ENCODE data around the gene PRKN. TPM values are rescaled to one million over a fixed set of nuclear protein-coding genes. Genes with fewer than 3 reads are reported as not detected.

The PRKN gene
- total RNA-seq, 1 experiment from 2014 or later, result 1.2 TPM

DNA sequence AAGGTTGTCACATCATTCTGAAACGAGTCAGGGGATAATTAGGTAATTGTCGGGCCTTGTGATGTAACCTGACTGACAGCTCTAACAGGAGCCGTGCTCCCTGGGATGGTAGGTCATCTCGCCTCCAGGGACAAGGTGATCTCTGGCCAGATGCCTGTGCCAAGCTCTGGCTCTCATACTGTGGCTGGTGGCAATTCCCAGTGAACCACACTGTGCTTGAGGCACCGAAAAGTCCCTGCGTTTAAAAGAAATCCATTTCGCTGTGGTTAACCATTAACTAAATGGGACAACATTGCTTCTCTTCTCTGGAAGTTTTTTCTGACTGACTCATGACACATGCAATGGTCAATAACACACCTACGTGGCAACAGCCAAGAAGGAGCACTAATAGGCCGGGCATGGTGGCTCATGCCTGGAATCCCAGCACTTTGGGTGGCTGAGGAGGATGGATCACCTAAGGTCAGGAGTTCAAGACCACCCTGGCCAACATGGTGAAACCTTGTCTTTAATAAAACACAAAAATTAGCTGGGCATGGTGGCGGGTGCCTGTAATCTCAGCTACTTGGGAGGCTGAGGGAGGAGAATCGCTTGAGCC is 669.2 kb downstream of the PRKN start:
- no peaks in the 10 kb centered on the region for H3K27me3 ChIP-seq (replicated peaks; ENCODE audit: insufficient read depth, low read depth, low read length, poor library complexity)
- ChIA-PET POLR2A (ENCODE audit: low non-redundant PET) (no interaction called here), CTCF (no interaction called here)
- no peak for DNase-seq (ENCODE audit: low spot score)
- H3K27ac ChIP-seq (ENCODE audit: low read depth, low read length, poor library complexity, severe bottlenecking), result no peak overlapping the region
- no peak overlapping the region for H3K4me3 ChIP-seq (ENCODE audit: low read depth, low read length, poor library complexity, severe bottlenecking)
- H3K4me1 ChIP-seq (ENCODE audit: insufficient read depth, low read length, poor library complexity, severe bottlenecking), result no peaks in the 10 kb centered on the region
- H3K9me3 ChIP-seq (ENCODE audit: low read depth, low read length, poor library complexity, severe bottlenecking), result peaks cover 2% of the 10 kb centered on the region
- BruUV-seq (replicated peaks), result no TSS peak
- intact Hi-C loops (cut with micrococcal nuclease; ENCODE audit: unreplicated experiment), result no loop called here
- TF ChIP-seq, protein P1, sequence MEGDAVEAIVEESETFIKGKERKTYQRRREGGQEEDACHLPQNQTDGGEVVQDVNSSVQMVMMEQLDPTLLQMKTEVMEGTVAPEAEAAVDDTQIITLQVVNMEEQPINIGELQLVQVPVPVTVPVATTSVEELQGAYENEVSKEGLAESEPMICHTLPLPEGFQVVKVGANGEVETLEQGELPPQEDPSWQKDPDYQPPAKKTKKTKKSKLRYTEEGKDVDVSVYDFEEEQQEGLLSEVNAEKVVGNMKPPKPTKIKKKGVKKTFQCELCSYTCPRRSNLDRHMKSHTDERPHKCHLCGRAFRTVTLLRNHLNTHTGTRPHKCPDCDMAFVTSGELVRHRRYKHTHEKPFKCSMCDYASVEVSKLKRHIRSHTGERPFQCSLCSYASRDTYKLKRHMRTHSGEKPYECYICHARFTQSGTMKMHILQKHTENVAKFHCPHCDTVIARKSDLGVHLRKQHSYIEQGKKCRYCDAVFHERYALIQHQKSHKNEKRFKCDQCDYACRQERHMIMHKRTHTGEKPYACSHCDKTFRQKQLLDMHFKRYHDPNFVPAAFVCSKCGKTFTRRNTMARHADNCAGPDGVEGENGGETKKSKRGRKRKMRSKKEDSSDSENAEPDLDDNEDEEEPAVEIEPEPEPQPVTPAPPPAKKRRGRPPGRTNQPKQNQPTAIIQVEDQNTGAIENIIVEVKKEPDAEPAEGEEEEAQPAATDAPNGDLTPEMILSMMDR (conservative IDR thresholded peaks at IDR 0.05; ENCODE audit: low read depth, low read length), result no peak
- TF ChIP-seq EZH2 (IDR thresholded peaks at IDR 0.05; ENCODE audit: borderline replicate concordance, low read depth, low read length, poor library complexity, severe bottlenecking), result no peak
- no peaks in the 10 kb centered on the region for H3K36me3 ChIP-seq (ENCODE audit: insufficient read depth, low read length, poor library complexity, severe bottlenecking)

DNA sequence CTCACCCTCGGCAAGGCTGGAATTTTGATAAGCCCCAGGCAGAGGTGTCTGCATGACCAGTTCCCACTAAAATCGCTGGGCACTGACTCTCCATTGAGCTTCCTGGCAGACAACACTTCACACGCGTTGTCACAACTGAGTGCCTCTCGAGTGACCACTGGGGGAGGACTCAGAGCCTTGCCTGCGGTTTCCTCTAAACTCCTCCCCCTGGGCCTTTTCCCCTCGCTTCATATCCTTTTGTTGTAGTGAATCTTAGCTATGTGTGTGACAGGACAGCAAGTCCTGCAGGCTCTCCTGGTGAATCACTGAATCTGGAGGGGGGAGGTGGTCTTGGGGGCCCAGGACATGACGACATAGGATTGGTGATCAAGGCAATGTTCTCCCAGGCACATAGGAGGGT is 670.8 kb downstream of the PRKN start:
- POLR2A ChIA-PET (ENCODE audit: low non-redundant PET), result no interaction called here
- H3K27me3 ChIP-seq (replicated peaks; ENCODE audit: insufficient read depth, low read depth, low read length, poor library complexity), result no peaks in the 10 kb centered on the region
- H3K36me3 ChIP-seq (ENCODE audit: insufficient read depth, low read length, poor library complexity, severe bottlenecking), result no peaks in the 10 kb centered on the region
- H3K27ac ChIP-seq (ENCODE audit: low read depth, low read length, poor library complexity, severe bottlenecking), result no peak overlapping the region
- no TSS peak for BruUV-seq (replicated peaks)
- CTCF ChIA-PET, result no interaction called here
- intact Hi-C loops (cut with micrococcal nuclease; ENCODE audit: unreplicated experiment), result no loop called here
- TF ChIP-seq, protein P1 (conservative IDR thresholded peaks at IDR 0.05; ENCODE audit: low read depth, low read length), result no peak
- no peak for TF ChIP-seq EZH2 (IDR thresholded peaks at IDR 0.05; ENCODE audit: borderline replicate concordance, low read depth, low read length, poor library complexity, severe bottlenecking)
- H3K4me3 ChIP-seq (ENCODE audit: low read depth, low read length, poor library complexity, severe bottlenecking), result no peak overlapping the region
- no peaks in the 10 kb centered on the region for H3K9me3 ChIP-seq (ENCODE audit: low read depth, low read length, poor library complexity, severe bottlenecking)
- H3K4me1 ChIP-seq (ENCODE audit: insufficient read depth, low read length, poor library complexity, severe bottlenecking), result no peaks in the 10 kb centered on the region
- DNase-seq (ENCODE audit: low spot score), result no peak

DNA sequence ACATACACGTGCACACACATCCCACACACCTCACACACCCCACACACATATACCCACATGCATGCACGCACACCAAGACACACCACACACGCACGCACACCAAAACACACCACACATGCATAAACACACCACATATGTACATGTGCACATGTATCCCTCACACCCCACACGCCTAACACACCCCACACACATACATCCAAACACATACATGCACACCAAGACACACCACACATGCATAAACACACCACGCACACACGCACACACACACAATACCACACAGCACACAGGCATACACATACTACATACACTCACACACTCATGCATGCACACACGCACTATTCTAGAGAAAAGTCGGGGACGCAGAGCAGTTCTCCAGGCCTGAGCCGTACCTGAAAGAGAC is 671.5 kb downstream of the PRKN start:
- ChIA-PET CTCF (no interaction called here), POLR2A (ENCODE audit: low non-redundant PET) (no interaction called here)
- no peak for DNase-seq (ENCODE audit: low spot score)
- TF ChIP-seq EZH2 (IDR thresholded peaks at IDR 0.05; ENCODE audit: borderline replicate concordance, low read depth, low read length, poor library complexity, severe bottlenecking), result no peak
- intact Hi-C loops (cut with micrococcal nuclease; ENCODE audit: unreplicated experiment), result no loop called here
- H3K36me3 ChIP-seq (ENCODE audit: insufficient read depth, low read length, poor library complexity, severe bottlenecking), result no peaks in the 10 kb centered on the region
- H3K9me3 ChIP-seq (ENCODE audit: low read depth, low read length, poor library complexity, severe bottlenecking), result no peaks in the 10 kb centered on the region
- BruUV-seq (replicated peaks), result no TSS peak
- no peaks in the 10 kb centered on the region for H3K4me1 ChIP-seq (ENCODE audit: insufficient read depth, low read length, poor library complexity, severe bottlenecking)
- H3K27ac ChIP-seq (ENCODE audit: low read depth, low read length, poor library complexity, severe bottlenecking), result no peak overlapping the region
- H3K4me3 ChIP-seq (ENCODE audit: low read depth, low read length, poor library complexity, severe bottlenecking), result no peak overlapping the region
- no peaks in the 10 kb centered on the region for H3K27me3 ChIP-seq (replicated peaks; ENCODE audit: insufficient read depth, low read depth, low read length, poor library complexity)

DNA sequence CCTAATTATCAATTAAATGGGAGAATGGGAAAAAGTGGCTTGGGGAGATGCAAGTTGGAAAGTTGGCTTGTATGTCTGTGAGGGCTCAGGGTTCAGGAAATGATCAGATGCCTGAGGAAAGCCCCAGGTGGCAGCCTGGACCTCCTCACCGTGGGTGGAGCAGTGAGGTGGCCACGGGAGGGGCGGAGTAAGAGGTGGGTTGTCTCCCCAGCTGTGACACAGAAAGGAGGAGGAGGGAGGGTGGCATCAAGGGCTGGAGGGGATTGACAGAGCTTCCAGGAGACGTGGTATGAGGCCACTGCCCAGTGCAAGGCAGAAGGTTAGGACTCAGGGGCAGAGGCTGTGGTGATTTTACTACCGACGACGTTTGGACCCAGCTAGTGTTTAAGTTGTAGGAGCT is 672.2 kb downstream of the PRKN start:
- CTCF ChIA-PET, result no interaction called here
- intact Hi-C loops (cut with micrococcal nuclease; ENCODE audit: unreplicated experiment), result no loop called here

More for the DNA sequence above, 672.2 kb downstream of the PRKN start:
- H3K36me3 ChIP-seq (ENCODE audit: insufficient read depth, low read length, poor library complexity, severe bottlenecking), result no peaks in the 10 kb centered on the region
- H3K27me3 ChIP-seq (replicated peaks; ENCODE audit: insufficient read depth, low read depth, low read length, poor library complexity), result no peaks in the 10 kb centered on the region
- BruUV-seq (replicated peaks), result no TSS peak
- H3K27ac ChIP-seq (ENCODE audit: low read depth, low read length, poor library complexity, severe bottlenecking), result no peak overlapping the region
- POLR2A ChIA-PET (ENCODE audit: low non-redundant PET), result no interaction called here
- DNase-seq (ENCODE audit: low spot score), result no peak
- TF ChIP-seq EZH2 (IDR thresholded peaks at IDR 0.05; ENCODE audit: borderline replicate concordance, low read depth, low read length, poor library complexity, severe bottlenecking), result no peak
- H3K9me3 ChIP-seq (ENCODE audit: low read depth, low read length, poor library complexity, severe bottlenecking), result peaks cover 4% of the 10 kb centered on the region
- no peaks in the 10 kb centered on the region for H3K4me1 ChIP-seq (ENCODE audit: insufficient read depth, low read length, poor library complexity, severe bottlenecking)
- no peak overlapping the region for H3K4me3 ChIP-seq (ENCODE audit: low read depth, low read length, poor library complexity, severe bottlenecking)

Measured in A673 (cell line).